IgD-negative memory B cell (primary cell): ENCODE results near the gene TNFSF15. TPM values are rescaled to one million over a fixed set of nuclear protein-coding genes. Genes with fewer than 3 reads are reported as not detected.
A peak's percentile ranks its signal among the peaks of the same experiment; 100 is the strongest.
"Not testable (repeated sequence)": the region's sequence is repeated elsewhere in the genome, so short reads cannot be mapped to it uniquely, and the experiment has no call there.

Experiments used
- H3K27ac Mint-ChIP-seq, 3 donors: one replicate each; pipeline ENCODE4 v1.8.0; 2020 to 2022; ENCODE audit warnings: mild to moderate bottlenecking in 3 of 3, mixed read lengths in 3 of 3, moderate library complexity in 1 of 3
- H3K27me3 Mint-ChIP-seq: one replicate; pipeline ENCODE4 v1.8.0; 2021; ENCODE audit warnings: mixed read lengths
- H3K36me3 Mint-ChIP-seq: one replicate; pipeline ENCODE4 v1.8.0; 2020; ENCODE audit warnings: mild to moderate bottlenecking, mixed read lengths
- H3K4me1 Mint-ChIP-seq, 3 donors: one replicate each; pipeline ENCODE4 v1.8.0; 2020 to 2022; ENCODE audit warnings: mixed read lengths in 3 of 3, mild to moderate bottlenecking in 1 of 3
- H3K4me3 Mint-ChIP-seq, 4 donors: one replicate each; pipeline ENCODE4 v1.8.0; 2020 to 2022; ENCODE audit warnings: mild to moderate bottlenecking in 4 of 4, mixed read lengths in 4 of 4, moderate library complexity in 3 of 4
- H3K9me3 Mint-ChIP-seq, 3 donors: one replicate each; pipeline ENCODE4 v1.8.0; 2020 to 2021; ENCODE audit warnings: mixed read lengths in 3 of 3, mild to moderate bottlenecking in 1 of 3
- polyA plus RNA-seq: library from polyadenylated mRNA; unstranded; fragments of 300-500 nt; fragmentation: Illumina TruSeq; gene quantifications from one replicate; pipeline ENCODE4 v1.2.3, GENCODE V29; 2021

TNFSF15 gene
- polyA plus RNA-seq, 1 donor from 2014 or later: 0.03 TPM

DNA sequence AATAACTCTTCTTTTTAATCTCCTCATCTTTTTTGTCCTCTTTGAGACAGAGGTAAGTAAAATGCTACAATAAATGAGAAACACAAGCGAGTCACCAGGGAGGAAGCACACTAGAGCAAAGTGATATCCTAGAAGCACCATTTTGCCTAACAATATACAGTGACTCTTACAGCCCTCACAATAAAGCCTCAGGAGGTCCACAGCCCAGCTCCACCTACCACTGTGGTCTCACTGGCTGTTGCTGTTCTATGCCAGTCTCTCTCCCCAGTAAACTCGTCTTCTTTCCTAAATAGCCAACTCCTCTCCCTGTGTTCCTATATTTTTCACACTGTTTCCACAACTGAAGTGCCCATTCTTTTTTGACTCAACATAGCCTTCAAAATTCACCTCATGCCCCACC lies 44.3 kb downstream of the TNFSF15 start:
- Mint-ChIP-seq H3K4me1 (peaks cover 0 to 8% (median 3%) of the 10 kb centered on the region in 3 donors), H3K4me3 (no peak overlapping the region), H3K9me3 (no peaks in the 10 kb centered on the region), H3K27me3 (peaks cover 15% of the 10 kb centered on the region), H3K36me3 (no peaks in the 10 kb centered on the region), H3K27ac (no peak overlapping the region)

DNA sequence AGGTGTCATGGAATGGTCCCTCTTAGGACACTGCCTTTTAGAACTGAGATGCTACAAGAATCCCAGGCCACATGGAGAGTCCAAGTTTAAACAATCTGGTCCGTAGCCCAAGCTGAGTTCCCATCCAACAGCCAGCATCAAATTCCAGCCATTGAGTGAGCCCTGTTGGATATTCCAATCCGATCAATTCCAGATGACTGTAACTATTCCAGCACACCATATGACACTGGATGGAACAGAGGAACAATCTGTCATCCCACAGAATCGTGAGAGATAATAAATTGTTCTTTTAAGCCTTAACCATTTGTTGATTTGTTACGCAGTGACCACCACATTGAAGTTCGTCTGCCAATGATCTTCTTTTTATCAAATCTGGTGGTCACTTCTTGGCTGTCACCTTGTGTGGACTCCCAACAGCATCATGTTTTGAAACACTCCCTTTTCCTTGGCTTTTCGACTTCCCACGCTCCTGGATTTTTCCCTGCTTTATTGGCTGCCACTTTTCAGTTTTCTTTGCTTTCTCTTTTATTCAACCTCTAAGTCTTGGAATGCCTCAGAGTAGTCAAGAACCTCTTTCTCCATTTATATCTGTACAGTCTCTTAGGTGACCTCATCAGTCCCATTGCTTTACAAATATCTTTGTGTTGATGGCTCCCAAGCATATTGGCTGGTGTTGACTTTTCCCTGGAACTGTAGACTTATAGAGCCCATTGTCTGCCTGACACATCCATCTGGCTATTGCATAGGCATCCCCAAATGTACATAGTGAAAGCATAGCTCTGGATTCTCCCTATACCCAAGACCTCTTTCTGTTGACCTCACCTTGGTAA lies 46.1 kb downstream of the TNFSF15 start:
- H3K27ac Mint-ChIP-seq: no peak overlapping the region
- peaks cover 15% of the 10 kb centered on the region for H3K27me3 Mint-ChIP-seq
- peaks cover 6 to 17% (median 8%) of the 10 kb centered on the region in 3 donors for H3K4me1 Mint-ChIP-seq
- no peaks in the 10 kb centered on the region for H3K36me3 Mint-ChIP-seq
- H3K4me3 Mint-ChIP-seq: no peak overlapping the region
- H3K9me3 Mint-ChIP-seq: no peaks in the 10 kb centered on the region

DNA sequence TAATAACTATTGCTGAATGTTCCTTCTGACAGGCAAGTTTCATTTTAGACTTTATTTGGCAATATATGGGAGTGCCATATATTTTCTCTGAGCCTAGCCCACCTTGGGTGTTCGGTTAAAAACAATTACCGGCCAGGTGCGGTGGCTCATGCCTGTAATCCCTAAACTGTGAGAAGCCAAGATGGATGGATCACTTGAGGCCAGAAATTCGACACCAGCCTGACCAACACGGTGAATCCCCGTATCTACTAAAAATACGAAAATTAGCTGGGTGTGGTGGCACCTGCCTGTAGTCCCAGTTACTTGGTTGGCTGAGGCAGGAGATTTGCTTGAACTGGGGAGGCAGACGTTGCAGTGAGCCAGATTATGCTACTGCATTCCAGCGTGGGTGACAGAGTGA lies 47.9 kb downstream of the TNFSF15 start:
- Mint-ChIP-seq H3K4me3 (no peak overlapping the region), H3K4me1 (peaks cover 12 to 26% (median 17%) of the 10 kb centered on the region in 3 donors), H3K9me3 (no peaks in the 10 kb centered on the region), H3K27me3 (peaks cover 4% of the 10 kb centered on the region), H3K36me3 (no peaks in the 10 kb centered on the region), H3K27ac (no peak overlapping the region)

DNA sequence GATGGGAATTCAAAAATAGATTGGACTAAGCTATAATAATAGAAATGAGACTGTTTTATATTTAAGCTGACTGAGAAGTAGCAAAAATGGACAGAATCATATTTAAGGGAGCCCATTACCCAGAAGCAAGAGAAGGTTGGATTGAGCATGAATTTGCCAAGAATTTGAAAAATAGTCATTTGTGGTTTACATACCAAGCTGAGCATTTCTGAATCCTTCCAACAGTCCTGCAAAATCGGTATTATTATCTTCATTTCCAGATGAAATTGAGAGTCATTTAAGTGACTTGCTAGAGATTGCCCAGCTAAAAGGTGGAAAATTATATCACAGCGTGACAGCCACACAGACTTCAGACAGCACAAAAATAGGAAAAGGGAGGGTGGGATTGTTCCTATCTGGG lies 48.4 kb downstream of the TNFSF15 start:
- Mint-ChIP-seq H3K27me3 (no peaks in the 10 kb centered on the region), H3K36me3 (no peaks in the 10 kb centered on the region), H3K9me3 (no peaks in the 10 kb centered on the region), H3K27ac (no peak overlapping the region), H3K4me3 (no peak overlapping the region), H3K4me1 (peaks cover 12 to 26% (median 17%) of the 10 kb centered on the region in 3 donors)

DNA sequence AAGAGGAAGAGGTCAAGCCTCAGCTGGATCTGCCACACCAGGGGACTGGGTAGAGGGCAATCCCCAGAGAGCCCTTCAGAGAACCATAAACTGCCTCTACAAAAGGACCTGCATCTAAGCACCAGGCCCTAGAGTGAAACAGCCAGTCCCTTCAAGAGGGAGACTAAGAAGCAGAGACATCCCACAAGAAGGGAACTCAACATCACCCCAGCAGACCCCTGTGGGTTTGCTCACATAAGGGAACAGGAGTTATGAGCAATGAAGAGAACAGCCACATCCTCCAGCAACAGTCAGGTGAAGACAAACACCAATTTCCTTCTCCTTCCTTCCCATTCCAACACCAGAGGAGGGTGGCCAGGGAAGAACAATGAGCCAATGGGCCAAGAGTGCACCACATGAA lies 48.9 kb downstream of the TNFSF15 start:
- Mint-ChIP-seq H3K27ac (no peak overlapping the region), H3K36me3 (no peaks in the 10 kb centered on the region), H3K9me3 (no peaks in the 10 kb centered on the region), H3K4me3 (no peak overlapping the region), H3K4me1 (peaks cover 12 to 26% (median 17%) of the 10 kb centered on the region in 3 donors), H3K27me3 (no peaks in the 10 kb centered on the region)

DNA sequence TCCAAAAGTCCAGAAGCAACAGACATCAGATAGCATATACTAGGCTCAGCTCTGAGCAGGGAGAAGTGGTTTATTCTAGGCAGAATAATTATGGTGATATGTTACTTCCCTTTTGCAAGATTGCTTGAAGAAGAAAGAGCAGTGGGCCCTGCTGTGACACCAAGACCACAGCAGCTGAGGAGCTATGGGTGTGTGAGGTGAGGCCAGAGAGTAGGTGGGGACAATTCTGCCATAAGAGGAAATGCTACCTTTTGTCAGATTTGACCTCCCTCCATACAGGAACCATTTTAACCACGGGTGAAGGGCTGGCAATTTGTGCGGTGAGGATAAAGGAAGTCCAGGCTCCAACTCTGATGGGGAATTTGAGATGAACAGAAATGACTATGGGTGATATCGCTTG lies 51.3 kb downstream of the TNFSF15 start:
- H3K27ac Mint-ChIP-seq: no peak overlapping the region
- H3K36me3 Mint-ChIP-seq: no peaks in the 10 kb centered on the region
- H3K4me1 Mint-ChIP-seq: peaks cover 12 to 26% (median 17%) of the 10 kb centered on the region in 3 donors
- no peaks in the 10 kb centered on the region for H3K27me3 Mint-ChIP-seq
- no peaks in the 10 kb centered on the region for H3K9me3 Mint-ChIP-seq
- peak overlapping the region in 1 of 4 donors; percentile 23 for H3K4me3 Mint-ChIP-seq

DNA sequence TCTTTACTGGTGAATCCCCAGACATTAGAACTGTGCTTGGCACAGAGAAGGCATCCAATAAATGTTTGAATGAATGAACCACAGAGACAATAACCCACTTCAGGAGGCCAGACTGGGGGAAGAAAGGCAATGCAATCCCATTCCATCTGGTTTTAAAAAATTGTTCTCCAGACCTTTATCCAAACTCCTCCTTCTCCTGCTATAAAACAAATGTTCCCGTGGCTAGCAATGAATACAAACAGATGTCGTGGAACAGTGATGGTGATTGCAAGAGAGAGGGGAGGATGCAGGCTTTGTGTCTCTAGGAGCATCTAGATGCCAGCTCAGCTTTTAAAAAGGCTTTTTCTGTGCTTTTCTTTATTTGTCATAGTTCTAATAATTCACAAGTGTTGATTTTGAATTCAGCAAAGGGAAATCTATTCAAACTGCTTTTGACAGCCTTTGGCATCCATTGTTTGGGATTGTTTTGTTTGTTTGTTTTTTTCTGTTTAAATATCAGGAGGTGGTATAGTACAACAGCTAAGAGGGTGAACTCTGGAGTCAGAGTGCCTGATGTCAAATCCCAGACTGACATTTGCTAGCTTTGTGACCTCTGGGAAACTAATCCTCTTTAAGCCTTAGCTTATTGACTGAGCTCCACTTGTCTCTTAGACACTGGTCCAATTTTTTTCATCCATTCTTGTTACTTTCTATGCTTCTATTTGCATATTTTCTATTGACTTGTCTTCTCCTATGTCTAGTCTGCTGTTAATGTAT lies 59.1 kb downstream of the TNFSF15 start:
- H3K4me1 Mint-ChIP-seq: no peaks in the 10 kb centered on the region
- no peaks in the 10 kb centered on the region for H3K27me3 Mint-ChIP-seq
- no peak overlapping the region for H3K27ac Mint-ChIP-seq
- no peak overlapping the region for H3K4me3 Mint-ChIP-seq
- H3K36me3 Mint-ChIP-seq: peaks cover 2% of the 10 kb centered on the region
- H3K9me3 Mint-ChIP-seq: peaks cover 0 to 2% (median 0%) of the 10 kb centered on the region in 3 donors

DNA sequence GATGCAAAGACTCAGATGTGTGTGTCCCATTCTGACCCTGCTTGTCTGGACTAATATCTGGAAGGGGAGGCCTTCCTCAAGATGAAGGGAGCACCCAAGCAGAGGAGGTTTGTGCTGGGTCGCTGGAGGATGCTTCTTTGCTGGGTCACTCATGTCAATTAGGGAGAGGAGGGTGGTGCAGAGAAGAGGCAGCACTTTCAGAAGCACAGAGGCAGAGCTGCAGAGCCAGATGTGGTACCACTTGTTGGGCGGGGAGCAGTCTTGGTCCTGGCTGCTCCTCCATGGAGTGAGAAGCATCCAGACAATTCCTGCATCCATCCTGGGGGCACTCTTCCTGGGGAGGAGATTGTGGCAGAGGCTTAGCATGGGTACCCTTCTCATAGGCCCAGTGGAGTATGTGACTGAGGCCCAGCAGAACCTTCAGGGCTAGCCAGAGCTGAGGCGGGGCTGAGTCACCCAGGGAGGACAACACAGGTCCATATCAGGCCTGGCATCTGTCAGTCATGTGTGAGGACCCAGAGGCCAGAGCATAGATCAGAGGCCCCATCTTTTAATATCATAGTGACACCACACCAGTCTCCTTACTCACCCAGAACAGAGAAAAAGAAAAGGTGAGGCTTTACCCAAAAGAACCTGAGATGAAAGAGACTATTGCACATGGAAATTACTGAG lies 59.8 kb downstream of the TNFSF15 start:
- Mint-ChIP-seq H3K9me3 (peaks cover 0 to 2% (median 0%) of the 10 kb centered on the region in 3 donors), H3K4me3 (no peak overlapping the region), H3K27me3 (no peaks in the 10 kb centered on the region), H3K36me3 (peaks cover 2% of the 10 kb centered on the region), H3K4me1 (no peaks in the 10 kb centered on the region), H3K27ac (no peak overlapping the region)

DNA sequence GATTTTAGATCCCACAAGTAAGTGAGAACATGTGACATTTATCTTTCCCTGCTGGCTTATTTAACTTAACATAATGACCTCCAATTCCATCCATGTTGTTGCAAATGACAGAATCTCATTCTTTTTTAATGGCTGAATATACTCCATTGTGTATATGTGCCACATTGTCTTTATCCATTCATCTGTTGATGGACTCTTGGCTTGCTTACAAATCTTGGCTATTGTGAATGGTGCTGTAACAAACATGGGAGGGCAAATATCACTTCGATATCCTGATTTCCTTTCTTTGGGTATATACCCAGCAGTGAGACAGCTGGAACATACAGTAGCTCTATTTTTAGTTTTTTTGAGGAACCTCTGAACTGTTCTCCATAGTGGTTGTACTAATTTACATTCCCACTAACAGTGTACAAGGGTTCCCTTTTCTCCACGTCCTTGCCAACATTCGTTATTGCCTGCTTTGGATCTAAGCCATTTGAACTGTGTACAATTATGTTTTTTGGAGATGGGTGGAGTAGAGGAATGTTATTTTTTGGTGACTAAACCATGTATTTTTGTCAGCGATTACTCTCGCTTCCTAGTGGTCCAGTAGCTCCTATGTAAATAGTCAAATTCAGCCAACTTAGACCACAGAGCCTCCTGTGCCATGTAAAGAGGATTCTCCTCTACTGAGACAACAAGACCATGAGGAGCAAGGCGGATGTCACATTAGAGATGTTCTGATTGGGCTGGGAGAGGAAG lies 60.6 kb downstream of the TNFSF15 start:
- no peaks in the 10 kb centered on the region for H3K27me3 Mint-ChIP-seq
- H3K36me3 Mint-ChIP-seq: peaks cover 2% of the 10 kb centered on the region
- no peaks in the 10 kb centered on the region for H3K4me1 Mint-ChIP-seq
- no peak overlapping the region for H3K4me3 Mint-ChIP-seq
- no peak overlapping the region for H3K27ac Mint-ChIP-seq
- peaks cover 0 to 2% (median 0%) of the 10 kb centered on the region in 3 donors for H3K9me3 Mint-ChIP-seq

DNA sequence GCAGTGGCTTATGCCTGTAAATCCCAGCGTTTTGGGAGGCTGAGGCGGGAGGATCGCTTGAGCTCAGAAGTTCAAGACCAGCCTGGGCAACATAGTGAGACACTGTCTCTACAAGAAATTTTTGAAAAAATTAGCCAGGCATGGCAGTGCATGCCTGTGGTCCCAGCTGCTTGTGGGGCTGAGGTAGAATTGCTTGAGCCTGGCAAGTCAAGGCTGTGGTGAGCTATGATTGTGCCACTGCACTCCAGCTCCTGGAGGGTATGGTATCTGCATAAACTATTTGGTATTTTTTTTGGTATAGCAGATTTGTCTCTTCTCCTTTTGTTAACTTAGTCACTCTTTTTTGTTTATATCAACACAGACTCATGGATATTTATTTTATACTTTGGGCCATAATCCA lies 62.4 kb downstream of the TNFSF15 start:
- H3K36me3 Mint-ChIP-seq: peaks cover 2% of the 10 kb centered on the region
- H3K27me3 Mint-ChIP-seq: no peaks in the 10 kb centered on the region
- peaks cover 3 to 6% (median 6%) of the 10 kb centered on the region in 3 donors for H3K4me1 Mint-ChIP-seq
- no peak overlapping the region for H3K4me3 Mint-ChIP-seq
- peaks cover 0 to 2% (median 0%) of the 10 kb centered on the region in 3 donors for H3K9me3 Mint-ChIP-seq
- no peak overlapping the region for H3K27ac Mint-ChIP-seq

DNA sequence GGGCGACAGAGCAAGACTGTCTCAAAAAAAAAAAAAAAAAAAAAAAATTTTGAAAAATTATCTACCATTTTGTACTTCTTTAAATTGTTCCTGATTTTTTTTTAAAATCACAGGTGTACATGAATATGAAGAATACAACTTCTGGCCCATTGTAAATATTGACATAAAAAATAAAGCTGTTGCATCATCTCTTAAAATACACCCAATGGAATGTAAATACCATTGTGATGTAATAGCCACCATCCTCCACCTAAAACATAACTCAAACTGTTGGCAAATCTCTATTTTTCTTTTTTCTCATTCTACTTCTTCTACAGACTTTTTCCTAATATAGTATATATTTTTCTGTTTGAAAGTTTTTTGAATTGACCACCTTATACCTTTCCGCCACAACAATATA lies 62.9 kb downstream of the TNFSF15 start:
- no peak overlapping the region for H3K27ac Mint-ChIP-seq
- H3K27me3 Mint-ChIP-seq: no peaks in the 10 kb centered on the region

DNA sequence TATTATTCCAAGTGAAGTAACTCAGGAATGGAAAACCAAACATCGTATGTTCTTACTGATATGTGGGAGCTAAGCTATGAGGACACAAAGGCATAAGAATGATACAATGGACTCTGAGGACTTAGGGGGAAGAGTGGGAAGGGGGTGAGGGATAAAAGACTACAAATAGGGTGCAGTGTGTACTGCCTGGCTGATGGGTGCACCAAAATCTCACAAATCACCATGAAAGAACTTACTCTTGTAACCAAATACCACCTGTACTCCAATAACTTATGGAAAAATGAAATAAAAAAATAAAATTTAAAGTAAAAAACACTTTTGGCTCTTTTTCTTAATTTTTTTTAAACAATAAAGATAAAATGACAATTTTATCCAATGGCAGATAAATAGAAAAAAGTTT lies 64.3 kb downstream of the TNFSF15 start:
- H3K4me3 Mint-ChIP-seq: peak overlapping the region in 1 of 4 donors; percentile 25
- H3K4me1 Mint-ChIP-seq, H3K27ac Mint-ChIP-seq, H3K9me3 Mint-ChIP-seq, H3K27me3 Mint-ChIP-seq, H3K36me3 Mint-ChIP-seq: not testable (repeated sequence)

More for the DNA sequence above, 62.9 kb downstream of the TNFSF15 start:
- Mint-ChIP-seq H3K4me1 (peaks cover 3 to 6% (median 6%) of the 10 kb centered on the region in 3 donors), H3K4me3 (no peak overlapping the region), H3K36me3 (peaks cover 2% of the 10 kb centered on the region), H3K9me3 (peaks cover 0 to 2% (median 0%) of the 10 kb centered on the region in 3 donors)

DNA sequence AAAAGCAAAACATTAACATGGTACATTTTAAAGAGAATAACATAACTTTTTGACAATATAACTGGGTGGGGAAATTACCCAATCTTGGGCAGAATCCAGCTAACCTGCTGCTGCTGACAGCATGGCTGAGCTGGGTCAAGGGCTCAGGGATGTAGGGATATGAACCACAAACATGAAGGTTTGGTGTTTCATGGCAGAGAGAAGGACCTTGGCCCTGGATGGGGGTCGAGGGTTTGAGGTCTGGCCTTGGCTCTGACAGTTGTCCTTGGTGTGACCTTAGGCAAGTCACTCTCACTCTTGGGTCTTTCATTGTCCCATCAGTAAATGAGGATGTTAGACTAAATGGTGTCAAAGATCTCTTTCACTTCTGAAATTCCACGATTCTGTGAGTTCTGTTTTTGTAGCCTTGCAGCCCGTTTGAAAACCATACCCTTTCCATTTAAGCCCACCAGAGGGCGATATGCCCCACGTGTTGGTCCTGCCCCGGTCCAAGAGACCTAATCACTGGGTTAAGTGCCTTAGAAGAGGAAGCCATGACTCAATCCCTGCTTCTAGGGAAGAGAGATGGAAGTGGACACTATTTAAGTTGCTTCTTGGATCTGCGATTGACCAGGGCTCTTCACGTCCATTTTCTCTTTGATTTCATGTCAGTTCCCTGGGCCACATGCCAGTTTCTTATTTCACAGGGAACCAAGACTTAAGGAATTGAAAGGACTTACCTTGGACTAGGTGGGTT lies 67.1 kb downstream of the TNFSF15 start:
- peaks cover 1% of the 10 kb centered on the region for H3K36me3 Mint-ChIP-seq
- H3K4me1 Mint-ChIP-seq: peaks cover 6 to 9% (median 7%) of the 10 kb centered on the region in 3 donors
- no peak overlapping the region for H3K4me3 Mint-ChIP-seq
- H3K27ac Mint-ChIP-seq: no peak overlapping the region
- H3K9me3 Mint-ChIP-seq: no peaks in the 10 kb centered on the region
- H3K27me3 Mint-ChIP-seq: no peaks in the 10 kb centered on the region

DNA sequence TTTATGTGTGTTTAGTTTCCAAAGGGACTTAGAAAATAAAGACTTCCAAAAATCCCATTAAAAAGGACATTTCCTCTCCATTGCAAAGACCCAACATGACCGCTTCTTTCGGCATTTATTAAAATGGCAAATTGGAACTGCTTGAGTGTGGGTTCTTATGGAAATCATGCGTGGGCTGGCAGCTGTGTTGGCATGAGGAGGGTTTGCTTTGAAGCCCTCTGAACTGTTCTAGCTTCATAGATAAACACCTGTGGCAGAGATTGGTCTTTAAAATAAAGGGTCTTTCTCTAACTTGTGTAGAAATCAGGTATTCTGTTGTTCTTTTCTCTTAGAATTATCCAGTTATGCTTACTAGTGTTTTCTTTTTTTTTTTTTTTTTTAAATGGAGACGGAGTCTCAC lies 68.0 kb downstream of the TNFSF15 start:
- Mint-ChIP-seq H3K4me3 (no peak overlapping the region), H3K36me3 (peaks cover 1% of the 10 kb centered on the region), H3K27ac (no peak overlapping the region), H3K4me1 (peaks cover 6 to 9% (median 7%) of the 10 kb centered on the region in 3 donors), H3K27me3 (no peaks in the 10 kb centered on the region), H3K9me3 (no peaks in the 10 kb centered on the region)
